Liver (tissue), 9 donors: ENCODE data around the gene DIS3. TPM values are rescaled to one million over a fixed set of nuclear protein-coding genes. Genes with fewer than 3 reads are reported as not detected.

ENCODE experiments used
- DNase-seq: peaks from one replicate; pipeline ENCODE4 v3.0.0-alpha.2; 2017; ENCODE audit warnings: low spot score
- H3K27ac ChIP-seq, 2 donors: one replicate each; pipeline ENCODE4 v1.7.0; 2013; ENCODE audit warnings: inconsistent platforms in 2 of 2, low read length in 2 of 2, control low read depth in 1 of 2, low read depth in 1 of 2, mild to moderate bottlenecking in 1 of 2
- H3K27me3 ChIP-seq, 4 donors: one replicate each; pipeline versions ENCODE4 v1.6.1 to v1.7.0; 2013; ENCODE audit warnings: low read length in 3 of 4, inconsistent platforms in 1 of 4, mild to moderate bottlenecking in 1 of 4, moderate library complexity in 1 of 4; ENCODE audit not compliant: control insufficient read depth in 4 of 4, insufficient read depth in 4 of 4
- H3K36me3 ChIP-seq, 4 donors: one replicate each; pipeline versions ENCODE4 v1.6.1 to v1.7.0; 2013; ENCODE audit warnings: low read length in 3 of 4, mild to moderate bottlenecking in 3 of 4, low read depth in 1 of 4, moderate library complexity in 1 of 4; ENCODE audit not compliant: control insufficient read depth in 4 of 4, insufficient read depth in 3 of 4
- H3K4me1 ChIP-seq, 4 donors: one replicate each; pipeline versions ENCODE4 v1.6.1 to v1.7.0; 2013; ENCODE audit warnings: low read length in 3 of 4, mild to moderate bottlenecking in 3 of 4, moderate library complexity in 1 of 4; ENCODE audit not compliant: control insufficient read depth in 4 of 4, insufficient read depth in 4 of 4
- H3K4me3 ChIP-seq, 3 donors: one replicate each; pipeline versions ENCODE4 v1.6.1 to v1.7.0; 2013; ENCODE audit warnings: low read length in 3 of 3, control low read depth in 1 of 3, low read depth in 1 of 3, mild to moderate bottlenecking in 1 of 3
- H3K9ac ChIP-seq, 2 donors: one replicate each; pipeline ENCODE4 v1.7.0; 2013; ENCODE audit warnings: low read length in 2 of 2, mild to moderate bottlenecking in 2 of 2, moderate library complexity in 2 of 2, control low read depth in 1 of 2, low read depth in 1 of 2
- H3K9me3 ChIP-seq, 4 donors: one replicate each; pipeline versions ENCODE4 v1.6.1 to v1.7.0; 2013; ENCODE audit warnings: low read length in 3 of 4; ENCODE audit not compliant: control insufficient read depth in 4 of 4
- EGR1 ChIP-seq, 2 donors: IDR thresholded peaks; 2 replicates each; pipeline ENCODE4 v1.6.1; 2016 to 2018; ENCODE audit warnings: antibody characterized with exemption in 2 of 2, low read depth in 2 of 2
- FOXA1 ChIP-seq: IDR thresholded peaks from 2 replicates; pipeline ENCODE4 v1.6.1; 2016; ENCODE audit warnings: antibody characterized with exemption
- FOXA2 ChIP-seq: IDR thresholded peaks from 2 replicates; pipeline ENCODE4 v1.6.1; 2016; ENCODE audit warnings: antibody characterized with exemption
- GABPA ChIP-seq, 2 donors: IDR thresholded peaks in 1 of 2; conservative IDR thresholded peaks in 1 of 2; 2 replicates each; pipeline ENCODE4 v1.6.1; 2016; ENCODE audit warnings: antibody characterized with exemption in 2 of 2, mild to moderate bottlenecking in 1 of 2, moderate library complexity in 1 of 2
- HNF4A ChIP-seq, 2 donors: conservative IDR thresholded peaks; 2 replicates each; pipeline ENCODE4 v1.6.1; 2016; ENCODE audit warnings: antibody characterized with exemption in 2 of 2, mild to moderate bottlenecking in 2 of 2
- HNF4G ChIP-seq: IDR thresholded peaks from 2 replicates; pipeline ENCODE4 v1.6.1; 2016; ENCODE audit warnings: antibody characterized with exemption
- JUND ChIP-seq, 2 donors: IDR thresholded peaks; 2 replicates each; pipeline ENCODE4 v1.6.1; 2016; ENCODE audit warnings: antibody characterized with exemption in 2 of 2
- NR2F2 ChIP-seq: IDR thresholded peaks from 2 replicates; pipeline ENCODE4 v1.6.1; 2016; ENCODE audit warnings: antibody characterized with exemption
- RAD21 ChIP-seq, 2 donors: IDR thresholded peaks; 2 replicates each; pipeline ENCODE4 v1.6.1; 2016; ENCODE audit warnings: antibody characterized with exemption in 2 of 2, mild to moderate bottlenecking in 2 of 2
- RXRA ChIP-seq, 2 donors: IDR thresholded peaks; 2 replicates each; pipeline ENCODE4 v1.6.1; 2017 to 2018; ENCODE audit warnings: antibody characterized with exemption in 2 of 2, mild to moderate bottlenecking in 1 of 2
- SP1 ChIP-seq: IDR thresholded peaks from 2 replicates; pipeline ENCODE4 v1.6.1; 2018; ENCODE audit warnings: antibody characterized with exemption, mild to moderate bottlenecking
- TAF1 ChIP-seq: conservative IDR thresholded peaks from 2 replicates; pipeline ENCODE4 v1.6.1; 2016; ENCODE audit warnings: antibody characterized with exemption, mild to moderate bottlenecking
- YY1 ChIP-seq: IDR thresholded peaks from 2 replicates; pipeline ENCODE4 v1.6.1; 2016; ENCODE audit warnings: antibody characterized with exemption, mild to moderate bottlenecking
- WGBS: extraction: QIAGEN DNeasy Blood & Tissue Kit; methylation state at CpG from one replicate; pipeline ENCODE4 v1.1.7; 2013; 5-methylcytosine and 5-hydroxymethylcytosine counted together
- polyA plus RNA-seq, 2 donors: library from polyadenylated mRNA; stranded (reverse) in 1 of 2; unstranded in 1 of 2; fragments of 200-250 nt in 1 of 2; fragments of >200 nt in 1 of 2; fragmentation: Nextera tagmentation in 1 of 2; extraction: Ambion mirVana in 1 of 2; gene quantifications; one replicate each; pipeline versions ENCODE4 v1.2.1 to v1.2.3, GENCODE V29; 2013 to 2015
- total RNA-seq, 2 donors: library from RNA; depleted of rRNA; stranded (reverse); fragments of >200 nt; gene quantifications; one replicate each; pipeline ENCODE4 v1.2.3, GENCODE V29; 2014
- TF ChIP-seq, protein P1 (sequence below): IDR thresholded peaks from 2 replicates; pipeline ENCODE4 v1.6.1; 2016; ENCODE audit warnings: antibody characterized with exemption
- TF ChIP-seq, protein P2 (sequence below): fragments of 150-350 bp; IDR thresholded peaks from 2 replicates; pipeline ENCODE4 v1.5.1; 2017; ENCODE audit warnings: improper control_type of control experiment, low read depth, low read length; ENCODE audit not compliant: missing input control
- TF ChIP-seq, protein P3 (sequence below): IDR thresholded peaks from 2 replicates; pipeline ENCODE4 v1.6.1; 2016; ENCODE audit warnings: antibody characterized with exemption, mild to moderate bottlenecking
- TF ChIP-seq, protein P4 (sequence below): IDR thresholded peaks from 2 replicates; pipeline ENCODE4 v1.6.1; 2016; ENCODE audit warnings: antibody characterized with exemption
- TF ChIP-seq, protein P5 (sequence below): IDR thresholded peaks from 2 replicates; pipeline ENCODE4 v1.6.1; 2016; ENCODE audit warnings: antibody characterized with exemption
- donor health status: healthy.
- donor health status: healthy.
- donor health status: healthy.
- donor health status: healthy.
- donor health status: healthy.

DIS3 gene
- total and polyA plus RNA-seq, 4 donors: 8.0 to 17.4 (median 11.5) TPM

DNA sequence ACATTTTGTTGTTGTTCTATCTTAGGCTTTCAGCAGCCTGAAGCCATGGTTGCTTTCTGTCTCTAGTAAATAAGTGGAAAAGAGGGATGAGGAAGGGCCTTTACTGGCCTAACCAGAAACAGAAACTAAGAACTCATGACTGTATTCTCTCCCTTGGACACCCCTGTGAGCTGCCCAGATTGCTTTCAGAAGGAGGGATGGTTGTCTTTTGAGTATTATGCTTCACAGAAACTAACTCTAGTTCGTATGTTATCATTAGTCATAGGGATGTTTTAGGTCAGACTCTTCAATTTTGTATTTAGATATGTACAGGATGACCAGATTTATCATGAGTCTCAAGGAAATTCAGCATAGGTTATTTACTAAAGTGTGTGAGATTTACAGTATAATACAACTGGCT, 36.4 kb downstream of the DIS3 start:
- TF ChIP-seq FOXA1 (no peak), NR2F2 (no peak), JUND (IDR thresholded peaks at IDR 0.05) (no peak), YY1 (no peak), FOXA2 (no peak), RAD21 (IDR thresholded peaks at IDR 0.05) (no peak), TAF1 (no peak), EGR1 (IDR thresholded peaks at IDR 0.05; ENCODE audit: low read depth in 2 of 2) (no peak), GABPA (IDR thresholded peaks at IDR 0.05 in 1 of 2, conservative IDR thresholded peaks at IDR 0.05 in 1 of 2) (no peak), HNF4G (no peak), HNF4A (conservative IDR thresholded peaks at IDR 0.05) (no peak), RXRA (IDR thresholded peaks at IDR 0.05) (no peak), SP1 (no peak)
- TF ChIP-seq, protein P1, sequence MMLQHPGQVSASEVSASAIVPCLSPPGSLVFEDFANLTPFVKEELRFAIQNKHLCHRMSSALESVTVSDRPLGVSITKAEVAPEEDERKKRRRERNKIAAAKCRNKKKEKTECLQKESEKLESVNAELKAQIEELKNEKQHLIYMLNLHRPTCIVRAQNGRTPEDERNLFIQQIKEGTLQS: no peak
- TF ChIP-seq, protein P2, sequence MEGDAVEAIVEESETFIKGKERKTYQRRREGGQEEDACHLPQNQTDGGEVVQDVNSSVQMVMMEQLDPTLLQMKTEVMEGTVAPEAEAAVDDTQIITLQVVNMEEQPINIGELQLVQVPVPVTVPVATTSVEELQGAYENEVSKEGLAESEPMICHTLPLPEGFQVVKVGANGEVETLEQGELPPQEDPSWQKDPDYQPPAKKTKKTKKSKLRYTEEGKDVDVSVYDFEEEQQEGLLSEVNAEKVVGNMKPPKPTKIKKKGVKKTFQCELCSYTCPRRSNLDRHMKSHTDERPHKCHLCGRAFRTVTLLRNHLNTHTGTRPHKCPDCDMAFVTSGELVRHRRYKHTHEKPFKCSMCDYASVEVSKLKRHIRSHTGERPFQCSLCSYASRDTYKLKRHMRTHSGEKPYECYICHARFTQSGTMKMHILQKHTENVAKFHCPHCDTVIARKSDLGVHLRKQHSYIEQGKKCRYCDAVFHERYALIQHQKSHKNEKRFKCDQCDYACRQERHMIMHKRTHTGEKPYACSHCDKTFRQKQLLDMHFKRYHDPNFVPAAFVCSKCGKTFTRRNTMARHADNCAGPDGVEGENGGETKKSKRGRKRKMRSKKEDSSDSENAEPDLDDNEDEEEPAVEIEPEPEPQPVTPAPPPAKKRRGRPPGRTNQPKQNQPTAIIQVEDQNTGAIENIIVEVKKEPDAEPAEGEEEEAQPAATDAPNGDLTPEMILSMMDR: no peak
- TF ChIP-seq, protein P3, sequence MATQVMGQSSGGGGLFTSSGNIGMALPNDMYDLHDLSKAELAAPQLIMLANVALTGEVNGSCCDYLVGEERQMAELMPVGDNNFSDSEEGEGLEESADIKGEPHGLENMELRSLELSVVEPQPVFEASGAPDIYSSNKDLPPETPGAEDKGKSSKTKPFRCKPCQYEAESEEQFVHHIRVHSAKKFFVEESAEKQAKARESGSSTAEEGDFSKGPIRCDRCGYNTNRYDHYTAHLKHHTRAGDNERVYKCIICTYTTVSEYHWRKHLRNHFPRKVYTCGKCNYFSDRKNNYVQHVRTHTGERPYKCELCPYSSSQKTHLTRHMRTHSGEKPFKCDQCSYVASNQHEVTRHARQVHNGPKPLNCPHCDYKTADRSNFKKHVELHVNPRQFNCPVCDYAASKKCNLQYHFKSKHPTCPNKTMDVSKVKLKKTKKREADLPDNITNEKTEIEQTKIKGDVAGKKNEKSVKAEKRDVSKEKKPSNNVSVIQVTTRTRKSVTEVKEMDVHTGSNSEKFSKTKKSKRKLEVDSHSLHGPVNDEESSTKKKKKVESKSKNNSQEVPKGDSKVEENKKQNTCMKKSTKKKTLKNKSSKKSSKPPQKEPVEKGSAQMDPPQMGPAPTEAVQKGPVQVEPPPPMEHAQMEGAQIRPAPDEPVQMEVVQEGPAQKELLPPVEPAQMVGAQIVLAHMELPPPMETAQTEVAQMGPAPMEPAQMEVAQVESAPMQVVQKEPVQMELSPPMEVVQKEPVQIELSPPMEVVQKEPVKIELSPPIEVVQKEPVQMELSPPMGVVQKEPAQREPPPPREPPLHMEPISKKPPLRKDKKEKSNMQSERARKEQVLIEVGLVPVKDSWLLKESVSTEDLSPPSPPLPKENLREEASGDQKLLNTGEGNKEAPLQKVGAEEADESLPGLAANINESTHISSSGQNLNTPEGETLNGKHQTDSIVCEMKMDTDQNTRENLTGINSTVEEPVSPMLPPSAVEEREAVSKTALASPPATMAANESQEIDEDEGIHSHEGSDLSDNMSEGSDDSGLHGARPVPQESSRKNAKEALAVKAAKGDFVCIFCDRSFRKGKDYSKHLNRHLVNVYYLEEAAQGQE: no peak
- TF ChIP-seq, protein P4, sequence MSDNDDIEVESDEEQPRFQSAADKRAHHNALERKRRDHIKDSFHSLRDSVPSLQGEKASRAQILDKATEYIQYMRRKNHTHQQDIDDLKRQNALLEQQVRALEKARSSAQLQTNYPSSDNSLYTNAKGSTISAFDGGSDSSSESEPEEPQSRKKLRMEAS: no peak
- TF ChIP-seq, protein P5, sequence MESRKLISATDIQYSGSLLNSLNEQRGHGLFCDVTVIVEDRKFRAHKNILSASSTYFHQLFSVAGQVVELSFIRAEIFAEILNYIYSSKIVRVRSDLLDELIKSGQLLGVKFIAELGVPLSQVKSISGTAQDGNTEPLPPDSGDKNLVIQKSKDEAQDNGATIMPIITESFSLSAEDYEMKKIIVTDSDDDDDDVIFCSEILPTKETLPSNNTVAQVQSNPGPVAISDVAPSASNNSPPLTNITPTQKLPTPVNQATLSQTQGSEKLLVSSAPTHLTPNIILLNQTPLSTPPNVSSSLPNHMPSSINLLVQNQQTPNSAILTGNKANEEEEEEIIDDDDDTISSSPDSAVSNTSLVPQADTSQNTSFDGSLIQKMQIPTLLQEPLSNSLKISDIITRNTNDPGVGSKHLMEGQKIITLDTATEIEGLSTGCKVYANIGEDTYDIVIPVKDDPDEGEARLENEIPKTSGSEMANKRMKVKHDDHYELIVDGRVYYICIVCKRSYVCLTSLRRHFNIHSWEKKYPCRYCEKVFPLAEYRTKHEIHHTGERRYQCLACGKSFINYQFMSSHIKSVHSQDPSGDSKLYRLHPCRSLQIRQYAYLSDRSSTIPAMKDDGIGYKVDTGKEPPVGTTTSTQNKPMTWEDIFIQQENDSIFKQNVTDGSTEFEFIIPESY: no peak
- H3K27ac ChIP-seq: no peak overlapping the region
- H3K9ac ChIP-seq: no peak overlapping the region
- no peaks in the 10 kb centered on the region for H3K27me3 ChIP-seq
- WGBS: 91% methylated on average over 1 of the region's 1 CpG
- H3K4me1 ChIP-seq: no peaks in the 10 kb centered on the region
- DNase-seq: no peak
- peaks cover 0 to 14% (median 3%) of the 10 kb centered on the region in 4 donors for H3K36me3 ChIP-seq
- no peak overlapping the region for H3K4me3 ChIP-seq
- H3K9me3 ChIP-seq: no peaks in the 10 kb centered on the region
